H9 (cell line): ENCODE data around the gene SIAH2. TPM values are rescaled to one million over a fixed set of nuclear protein-coding genes. Genes with fewer than 3 reads are reported as not detected.

ENCODE experiments used
- DNase-seq: peaks from one replicate; pipeline ENCODE4 v3.0.0-alpha.2; 2017
- H2AFZ ChIP-seq: one replicate; pipeline ENCODE4 v1.6.1; 2013; ENCODE audit warnings: mild to moderate bottlenecking, low read length, control low read depth, moderate library complexity
- H2AK5ac ChIP-seq: 2 replicates; pipeline ENCODE4 v1.6.1; 2013; ENCODE audit warnings: low read length, control low read depth, mixed read lengths; ENCODE audit not compliant: insufficient read length
- H2BK120ac ChIP-seq: one replicate; pipeline ENCODE4 v1.6.1; 2013; ENCODE audit warnings: low read depth, mild to moderate bottlenecking, low read length, control low read depth, inconsistent platforms; ENCODE audit not compliant: poor library complexity, severe bottlenecking
- H2BK12ac ChIP-seq: 2 replicates; pipeline ENCODE4 v1.6.1; 2013; ENCODE audit warnings: low read length, control low read depth, mixed read lengths, low read depth; ENCODE audit not compliant: insufficient read length
- H2BK15ac ChIP-seq: 2 replicates; pipeline ENCODE4 v1.6.1; 2013; ENCODE audit warnings: low read depth, low read length, control low read depth
- H2BK20ac ChIP-seq: one replicate; pipeline ENCODE4 v1.6.1; 2013; ENCODE audit warnings: low read depth, mild to moderate bottlenecking, low read length, control low read depth, inconsistent platforms; ENCODE audit not compliant: poor library complexity, severe bottlenecking
- H2BK5ac ChIP-seq: 2 replicates; pipeline ENCODE4 v1.6.1; 2013; ENCODE audit warnings: low read length, control low read depth, mixed read lengths; ENCODE audit not compliant: insufficient read length
- H3K14ac ChIP-seq: 2 replicates; pipeline ENCODE4 v1.6.1; 2013; ENCODE audit warnings: low read length, control low read depth; ENCODE audit not compliant: insufficient read depth
- H3K18ac ChIP-seq: 2 replicates; pipeline ENCODE4 v1.6.1; 2013; ENCODE audit warnings: low read depth, mild to moderate bottlenecking, mixed read lengths, low read length, control low read depth; ENCODE audit not compliant: insufficient read length
- H3K23ac ChIP-seq: 2 replicates; pipeline ENCODE4 v1.6.1; 2013; ENCODE audit warnings: low read length, control low read depth, mixed read lengths, low read depth; ENCODE audit not compliant: insufficient read length
- H3K23me2 ChIP-seq: 2 replicates; pipeline ENCODE4 v1.6.1; 2013; ENCODE audit warnings: low read depth, mild to moderate bottlenecking, mixed read lengths, low read length, control low read depth; ENCODE audit not compliant: insufficient read length, poor library complexity, severe bottlenecking
- H3K27ac ChIP-seq: 2 replicates; pipeline ENCODE4 v1.5.1; 2013; ENCODE audit warnings: low read length, control low read depth, mixed read lengths, low read depth; ENCODE audit not compliant: insufficient read length
- H3K27me3 ChIP-seq: 2 replicates; pipeline ENCODE4 v1.6.1; 2013; ENCODE audit warnings: low read length, control low read depth, inconsistent platforms; ENCODE audit not compliant: insufficient read depth
- H3K4ac ChIP-seq: 2 replicates; pipeline ENCODE4 v1.6.1; 2013; ENCODE audit warnings: low read depth, mild to moderate bottlenecking, control low read depth, inconsistent platforms, low read length, moderate library complexity
- H3K4me1 ChIP-seq: 2 replicates; pipeline ENCODE4 v1.6.1; 2013; ENCODE audit warnings: low read length, control low read depth, inconsistent platforms; ENCODE audit not compliant: insufficient read depth
- H3K4me2 ChIP-seq: 2 replicates; pipeline ENCODE4 v1.6.1; 2013; ENCODE audit warnings: low read length, control low read depth, mixed read lengths; ENCODE audit not compliant: insufficient read length, insufficient read depth
- H3K56ac ChIP-seq: 2 replicates; pipeline ENCODE4 v1.6.1; 2013; ENCODE audit warnings: low read depth, mild to moderate bottlenecking, mixed read lengths, low read length, control low read depth; ENCODE audit not compliant: insufficient read length
- H3K79me1 ChIP-seq: 2 replicates; pipeline ENCODE4 v1.6.1; 2013; ENCODE audit warnings: low read depth, mild to moderate bottlenecking, moderate library complexity, low read length, control low read depth, inconsistent platforms; ENCODE audit not compliant: insufficient read depth, poor library complexity, severe bottlenecking
- H3K79me2 ChIP-seq: 2 replicates; pipeline ENCODE4 v1.6.1; 2013; ENCODE audit warnings: low read length, control low read depth, inconsistent platforms; ENCODE audit not compliant: insufficient read depth
- H3K9ac ChIP-seq: 2 replicates; pipeline ENCODE4 v1.6.1; 2013; ENCODE audit warnings: low read length, control low read depth, mixed read lengths; ENCODE audit not compliant: insufficient read length; ENCODE audit errors: extremely low read depth
- H3K9me3 ChIP-seq: one replicate; pipeline ENCODE4 v1.6.1; 2013; ENCODE audit warnings: low read depth, low read length, inconsistent platforms; ENCODE audit not compliant: control insufficient read depth
- H3T11ph ChIP-seq: one replicate; pipeline ENCODE4 v1.6.1; 2013; ENCODE audit warnings: mild to moderate bottlenecking, low read length, control low read depth, inconsistent platforms
- H4K20me1 ChIP-seq: one replicate; pipeline ENCODE4 v1.6.1; 2013; ENCODE audit not compliant: control insufficient read depth, insufficient read length, insufficient read depth
- H4K5ac ChIP-seq: 2 replicates; pipeline ENCODE4 v1.6.1; 2013; ENCODE audit warnings: low read depth, mild to moderate bottlenecking, mixed read lengths, low read length, control low read depth; ENCODE audit not compliant: insufficient read length
- H4K8ac ChIP-seq: replicated peaks from 2 replicates; pipeline ENCODE4 v1.6.1; 2013; ENCODE audit warnings: low read length, control low read depth, mixed read lengths, low read depth; ENCODE audit not compliant: insufficient read length
- H4K91ac ChIP-seq: 2 replicates; pipeline ENCODE4 v1.6.1; 2013; ENCODE audit warnings: low read depth, mild to moderate bottlenecking, moderate library complexity, mixed read lengths, low read length, control low read depth; ENCODE audit not compliant: insufficient read length
- H3K27ac Mint-ChIP-seq, 3 experiments: 2 replicates in 2 of 3; 3 replicates in 1 of 3; pipeline ENCODE4 v1.8.0; 2020 to 2021; ENCODE audit warnings: mixed read lengths in 3 of 3, mild to moderate bottlenecking in 1 of 3, moderate library complexity in 1 of 3
- H3K27me3 Mint-ChIP-seq: 2 replicates; pipeline ENCODE4 v1.8.0; 2021; ENCODE audit warnings: low read depth, mild to moderate bottlenecking, moderate library complexity, mixed read lengths
- H3K36me3 Mint-ChIP-seq, 3 experiments: 2 replicates in 2 of 3; 3 replicates in 1 of 3; pipeline ENCODE4 v1.8.0; 2020 to 2021; ENCODE audit warnings: low read depth in 3 of 3, mixed read lengths in 3 of 3; ENCODE audit not compliant: insufficient read depth in 1 of 3
- H3K4me1 Mint-ChIP-seq, 2 experiments: 2 replicates each; pipeline ENCODE4 v1.8.0; 2020; ENCODE audit warnings: mixed read lengths in 2 of 2
- H3K4me3 Mint-ChIP-seq, 2 experiments: 2 replicates in 1 of 2; 3 replicates in 1 of 2; pipeline ENCODE4 v1.8.0; 2020 to 2021; ENCODE audit warnings: mild to moderate bottlenecking in 2 of 2, mixed read lengths in 2 of 2, moderate library complexity in 1 of 2
- H3K9me3 Mint-ChIP-seq, 2 experiments: 2 replicates in 1 of 2; 3 replicates in 1 of 2; pipeline ENCODE4 v1.8.0; 2020; ENCODE audit warnings: mild to moderate bottlenecking in 2 of 2, mixed read lengths in 2 of 2, moderate library complexity in 1 of 2
- WGBS: extraction: QIAGEN DNeasy Blood & Tissue Kit; methylation state at CpG from one replicate; pipeline ENCODE4 v1.1.7; 2013; ENCODE audit warnings: missing lambda C conversion rate, low lambda C conversion rate, mixed read lengths; ENCODE audit not compliant: insufficient read length; ENCODE audit errors: extremely low coverage; 5-methylcytosine and 5-hydroxymethylcytosine counted together
- total RNA-seq: library from RNA; stranded (reverse); gene quantifications from 2 replicates; pipeline ENCODE4 v1.2.1, GENCODE V29; 2021
- TF ChIP-seq, protein P1 (sequence below): fragments of 200-600 bp; sonication (generic); conservative IDR thresholded peaks from 3 replicates; pipeline ENCODE4 v1.8.0; 2021; ENCODE audit warnings: antibody characterized with exemption, mild to moderate bottlenecking

SIAH2 gene
- total RNA-seq, 1 experiment from 2014 or later: 17.4 TPM

GRCh38 chr3:150739877-150740645 is 22.9 kb downstream of the SIAH2 start:
- Histone ChIP-seq H2AK5ac (no peak overlapping the region), H3K27me3 (no peaks in the 10 kb centered on the region), H2BK120ac (no peak overlapping the region), H3K27ac (no peak overlapping the region), H4K91ac (no peak overlapping the region), H3K4me2 (no peak overlapping the region), H3K4ac (no peak overlapping the region), H2BK15ac (no peak overlapping the region), H3K4me1 (0 out of 2 replicates have a peak, but pooled peaks cover 4% of the 10 kb centered on the region), H3K9ac (no peak overlapping the region), H3K23ac (no peak overlapping the region), H2BK5ac (no peak overlapping the region), H3K56ac (no peak overlapping the region), H2BK12ac (no peak overlapping the region), H3K18ac (no peak overlapping the region), H4K5ac (no peak overlapping the region), H3K9me3 (no peaks in the 10 kb centered on the region), H3K79me1 (no peaks in the 10 kb centered on the region), H4K20me1 (no peaks in the 10 kb centered on the region), H2BK20ac (no peak overlapping the region), H4K8ac (no peak overlapping the region), H3K14ac (no peak overlapping the region), H3K23me2 (no peaks in the 10 kb centered on the region), H3T11ph (no peak overlapping the region), H3K79me2 (no peaks in the 10 kb centered on the region), H2AFZ (no peak overlapping the region)
- Mint-ChIP-seq H3K36me3 (peaks cover 0 to 4% (median 4%) of the 10 kb centered on the region in 3 experiments; a peak in 3 of 7 replicates), H3K4me1 (peaks cover 42 to 49% of the 10 kb centered on the region in 2 experiments), H3K27me3 (no peaks in the 10 kb centered on the region), H3K27ac (no peak overlapping the region), H3K4me3 (no peak overlapping the region), H3K9me3 (no peaks in the 10 kb centered on the region)
- TF ChIP-seq, protein P1, sequence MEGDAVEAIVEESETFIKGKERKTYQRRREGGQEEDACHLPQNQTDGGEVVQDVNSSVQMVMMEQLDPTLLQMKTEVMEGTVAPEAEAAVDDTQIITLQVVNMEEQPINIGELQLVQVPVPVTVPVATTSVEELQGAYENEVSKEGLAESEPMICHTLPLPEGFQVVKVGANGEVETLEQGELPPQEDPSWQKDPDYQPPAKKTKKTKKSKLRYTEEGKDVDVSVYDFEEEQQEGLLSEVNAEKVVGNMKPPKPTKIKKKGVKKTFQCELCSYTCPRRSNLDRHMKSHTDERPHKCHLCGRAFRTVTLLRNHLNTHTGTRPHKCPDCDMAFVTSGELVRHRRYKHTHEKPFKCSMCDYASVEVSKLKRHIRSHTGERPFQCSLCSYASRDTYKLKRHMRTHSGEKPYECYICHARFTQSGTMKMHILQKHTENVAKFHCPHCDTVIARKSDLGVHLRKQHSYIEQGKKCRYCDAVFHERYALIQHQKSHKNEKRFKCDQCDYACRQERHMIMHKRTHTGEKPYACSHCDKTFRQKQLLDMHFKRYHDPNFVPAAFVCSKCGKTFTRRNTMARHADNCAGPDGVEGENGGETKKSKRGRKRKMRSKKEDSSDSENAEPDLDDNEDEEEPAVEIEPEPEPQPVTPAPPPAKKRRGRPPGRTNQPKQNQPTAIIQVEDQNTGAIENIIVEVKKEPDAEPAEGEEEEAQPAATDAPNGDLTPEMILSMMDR: no peak
- DNase-seq: no peak
- no CpG with 5 or more reads among the region's 8 CpGs for WGBS
